Fibroblast of skin of right biceps (primary cell): Measurements from ENCODE around the gene FOSB.
A peak's percentile ranks its signal among the peaks of the same experiment; 100 is the strongest.
"Not testable (repeated sequence)": the region's sequence is repeated elsewhere in the genome, so short reads cannot be mapped to it uniquely, and the experiment has no call there.

Source experiments
- DNase-seq: peaks from one replicate; pipeline ENCODE4 v3.0.0-alpha.2; 2013

Gene FOSB

GRCh38 chr19:45506989-45507871 lies 39.4 kb downstream of the FOSB start, which contains the start of gene VASP:
Gene VASP (plus strand): TSS chr19:45507479. CDS start chr19:45507772, 293 bp downstream.
- peak; percentile 89 for DNase-seq

GRCh38 chr19:45507872-45508416 lies 40.1 kb downstream of the FOSB start:
- DNase-seq = no peak

GRCh38 chr19:45508417-45508860 lies 40.6 kb downstream of the FOSB start:
- peak; percentile 49 for DNase-seq

- peak; percentile 74 for DNase-seq
These were observed 41.3 kb downstream of the FOSB start for GRCh38 chr19:45508861-45509691.

GRCh38 chr19:45509692-45510015 lies 41.9 kb downstream of the FOSB start:
- no peak for DNase-seq

GRCh38 chr19:45510352-45510751 lies 42.6 kb downstream of the FOSB start:
- not testable (repeated sequence) for DNase-seq

GRCh38 chr19:45511074-45511473 lies 43.3 kb downstream of the FOSB start:
- no peak for DNase-seq

- DNase-seq = no peak
These were observed 45.2 kb downstream of the FOSB start for GRCh38 chr19:45512881-45513483.

DNA sequence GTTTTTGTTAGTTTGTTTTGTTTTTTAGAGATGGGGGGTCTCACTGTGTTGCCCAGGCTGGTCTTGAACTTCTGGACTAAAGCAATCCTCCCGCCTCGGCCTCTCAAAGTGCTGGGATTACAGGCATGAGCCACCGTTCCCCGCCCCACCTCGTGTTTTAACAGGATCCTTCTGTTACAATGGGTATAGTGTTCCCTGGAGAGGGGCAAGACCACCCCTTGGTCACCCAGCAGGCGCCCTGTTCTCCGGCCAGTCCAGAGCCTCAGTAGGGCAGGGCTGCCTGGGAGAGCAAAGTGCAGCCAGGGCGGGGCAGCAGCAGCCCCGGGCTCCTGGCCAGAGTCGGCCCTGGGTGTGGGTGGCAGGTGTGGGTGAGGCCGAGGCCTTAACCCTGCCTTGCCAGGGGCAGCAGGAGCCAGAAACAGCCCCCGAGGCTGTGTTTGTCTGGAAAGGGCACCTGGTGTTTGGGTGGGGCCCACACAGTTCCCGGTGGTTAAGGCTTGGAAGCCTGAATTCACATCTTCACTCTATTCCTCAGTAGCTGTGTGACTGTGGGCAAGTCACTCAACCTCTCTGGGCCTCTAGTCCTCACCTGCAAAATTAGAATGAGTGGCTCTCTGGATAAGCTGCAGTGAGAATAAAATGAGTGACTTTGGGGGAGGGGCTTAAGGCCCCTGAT lies 46.7 kb downstream of the FOSB start:
- no peak for DNase-seq

DNA sequence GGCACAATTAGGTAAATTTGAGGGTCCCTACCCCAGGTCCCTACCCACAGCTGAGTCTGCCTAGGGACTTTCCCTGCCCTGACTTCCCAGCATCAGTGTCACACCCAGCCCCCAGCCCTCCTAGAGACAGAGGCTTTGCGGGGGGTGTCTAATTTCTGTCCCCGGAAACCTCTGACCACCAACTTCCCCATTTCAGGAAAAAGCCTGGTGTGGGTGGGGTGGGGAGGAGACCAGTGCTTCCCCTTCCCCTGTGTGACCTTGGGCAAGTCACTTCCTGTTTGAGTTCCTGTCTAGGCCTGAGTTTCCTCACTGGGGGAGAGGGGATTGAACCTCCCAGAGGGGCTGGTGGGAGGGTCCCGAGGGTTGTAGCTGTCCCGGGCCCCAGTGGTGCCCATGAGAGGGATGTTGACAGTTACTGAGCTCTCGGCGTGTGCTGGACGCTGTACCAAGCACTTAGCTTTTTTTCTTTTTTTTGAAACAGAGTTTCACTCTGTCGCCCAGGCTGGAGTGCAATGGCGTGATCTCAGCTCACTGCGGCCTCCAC lies 47.4 kb downstream of the FOSB start:
- DNase-seq = no peak

- no peak for DNase-seq
These were observed 48.1 kb downstream of the FOSB start for GRCh38 chr19:45515807-45516401.

- DNase-seq = no peak
These were observed 49.4 kb downstream of the FOSB start for GRCh38 chr19:45517238-45517637.

GRCh38 chr19:45517641-45518468 lies 50.1 kb downstream of the FOSB start:
- DNase-seq = no peak

GRCh38 chr19:45518469-45518826 lies 50.7 kb downstream of the FOSB start:
- DNase-seq = no peak

GRCh38 chr19:45522010-45522941 lies 54.5 kb downstream of the FOSB start:
- DNase-seq = no peak

GRCh38 chr19:45523642-45524256 lies 56.0 kb downstream of the FOSB start:
- DNase-seq = peak; percentile 83

- DNase-seq = no peak
These were observed 56.9 kb downstream of the FOSB start for GRCh38 chr19:45524575-45525129.
